Measurements from ENCODE around the gene MTX1.
A peak's percentile ranks its signal among the peaks of the same experiment; 100 is the strongest.
"Not testable (repeated sequence)": the region's sequence is repeated elsewhere in the genome, so short reads cannot be mapped to it uniquely, and the experiment has no call there.

The MTX1 gene

GRCh38 chr1:155186794-155187455 lies 21.6 kb upstream of the MTX1 start:
- Histone ChIP-seq H3K18ac (ENCODE audit: low read length) (no peak overlapping the region), H3K9me3 (ENCODE audit: insufficient read depth, low read depth, low read length) (no peaks in the 10 kb centered on the region), H3K27me3 (ENCODE audit: insufficient read depth, low read length) (no peaks in the 10 kb centered on the region), H3K4me3 (ENCODE audit: low read depth, low read length) (no peak overlapping the region), H2BK120ac (ENCODE audit: insufficient read depth, low read length, poor library complexity) (no peak overlapping the region), H2BK5ac (ENCODE audit: low read depth, low read length, poor library complexity) (no peak overlapping the region), H2AK5ac (ENCODE audit: low read length) (no peak overlapping the region), H3K4me1 (ENCODE audit: control insufficient read depth in 1 of 2, insufficient read depth in 2 of 2, low read length in 2 of 2) (peaks cover 0 to 4% of the 10 kb centered on the region in 2 experiments), H2AFZ (ENCODE audit: insufficient read depth, low read length, poor library complexity) (no peak overlapping the region), H3K4me2 (ENCODE audit: low read length) (no peak overlapping the region), H3K36me3 (ENCODE audit: control insufficient read depth in 1 of 2, insufficient read depth in 2 of 2, low read length in 2 of 2) (no peaks in the 10 kb centered on the region), H3K14ac (ENCODE audit: low read length) (no peak overlapping the region), H3K9ac (ENCODE audit: low read length) (no peak overlapping the region), H4K12ac (ENCODE audit: low read depth, low read length) (no peak overlapping the region), H3K23ac (ENCODE audit: low read length) (peak overlapping the region; percentile 75), H2BK12ac (ENCODE audit: low read length) (no peak overlapping the region), H4K8ac (ENCODE audit: low read depth, low read length) (no peak overlapping the region), H3K27ac (ENCODE audit: low read depth, low read length) (no peak overlapping the region), H3K79me1 (ENCODE audit: low read length) (no peaks in the 10 kb centered on the region), H3K79me2 (ENCODE audit: control insufficient read depth, insufficient read depth, low read length, poor library complexity) (no peaks in the 10 kb centered on the region), H3K4ac (ENCODE audit: low read depth, low read length) (no peak overlapping the region), H4K91ac (ENCODE audit: low read depth, low read length) (no peak overlapping the region)
- no peak for DNase-seq
- no CpG with 5 or more reads among the region's 14 CpGs for WGBS (ENCODE audit: extremely low coverage, insufficient coverage, insufficient read length)

GRCh38 chr1:155187456-155187891 lies 21.0 kb upstream of the MTX1 start:
- no peak overlapping the region for H3K27ac ChIP-seq (ENCODE audit: low read depth, low read length)
- peaks cover under 1% of the 10 kb centered on the region for H3K9me3 ChIP-seq (ENCODE audit: insufficient read depth, low read depth, low read length)
- no peak overlapping the region for H2BK120ac ChIP-seq (ENCODE audit: insufficient read depth, low read length, poor library complexity)
- H3K23ac ChIP-seq (ENCODE audit: low read length), result no peak overlapping the region
- no peaks in the 10 kb centered on the region for H3K79me1 ChIP-seq (ENCODE audit: low read length)
- no peak overlapping the region for H3K4ac ChIP-seq (ENCODE audit: low read depth, low read length)
- no peaks in the 10 kb centered on the region for H3K79me2 ChIP-seq (ENCODE audit: control insufficient read depth, insufficient read depth, low read length, poor library complexity)
- H4K91ac ChIP-seq (ENCODE audit: low read depth, low read length), result no peak overlapping the region
- H3K27me3 ChIP-seq (ENCODE audit: insufficient read depth, low read length), result no peaks in the 10 kb centered on the region
- H2BK12ac ChIP-seq (ENCODE audit: low read length), result no peak overlapping the region
- no peak overlapping the region for H3K9ac ChIP-seq (ENCODE audit: low read length)
- H4K12ac ChIP-seq (ENCODE audit: low read depth, low read length), result no peak overlapping the region
- no peaks in the 10 kb centered on the region for H3K36me3 ChIP-seq (ENCODE audit: control insufficient read depth in 1 of 2, insufficient read depth in 2 of 2, low read length in 2 of 2)
- peaks cover 0 to 4% of the 10 kb centered on the region in 2 experiments for H3K4me1 ChIP-seq (ENCODE audit: control insufficient read depth in 1 of 2, insufficient read depth in 2 of 2, low read length in 2 of 2)
- H4K8ac ChIP-seq (ENCODE audit: low read depth, low read length), result no peak overlapping the region
- no peak overlapping the region for H2AFZ ChIP-seq (ENCODE audit: insufficient read depth, low read length, poor library complexity)
- H2BK5ac ChIP-seq (ENCODE audit: low read depth, low read length, poor library complexity), result no peak overlapping the region
- WGBS (ENCODE audit: extremely low coverage, insufficient coverage, insufficient read length), result no CpG with 5 or more reads among the region's 16 CpGs
- no peak overlapping the region for H3K4me2 ChIP-seq (ENCODE audit: low read length)
- H3K14ac ChIP-seq (ENCODE audit: low read length), result no peak overlapping the region
- H3K4me3 ChIP-seq (ENCODE audit: low read depth, low read length), result no peak overlapping the region
- no peak overlapping the region for H3K18ac ChIP-seq (ENCODE audit: low read length)
- H2AK5ac ChIP-seq (ENCODE audit: low read length), result no peak overlapping the region
- no peak for DNase-seq

GRCh38 chr1:155188268-155188667 lies 20.2 kb upstream of the MTX1 start:
- no peak overlapping the region for H2AK5ac ChIP-seq (ENCODE audit: low read length)
- peaks cover under 1% of the 10 kb centered on the region for H3K79me2 ChIP-seq (ENCODE audit: control insufficient read depth, insufficient read depth, low read length, poor library complexity)
- no peak overlapping the region for H2BK5ac ChIP-seq (ENCODE audit: low read depth, low read length, poor library complexity)
- peaks cover 4% of the 10 kb centered on the region for H3K79me1 ChIP-seq (ENCODE audit: low read length)
- H4K91ac ChIP-seq (ENCODE audit: low read depth, low read length), result no peak overlapping the region
- no peak overlapping the region for H2AFZ ChIP-seq (ENCODE audit: insufficient read depth, low read length, poor library complexity)
- no peak overlapping the region for H3K23ac ChIP-seq (ENCODE audit: low read length)
- no peak overlapping the region for H3K4me2 ChIP-seq (ENCODE audit: low read length)
- no peak overlapping the region for H2BK12ac ChIP-seq (ENCODE audit: low read length)
- peaks cover 3 to 8% of the 10 kb centered on the region in 2 experiments for H3K4me1 ChIP-seq (ENCODE audit: control insufficient read depth in 1 of 2, insufficient read depth in 2 of 2, low read length in 2 of 2)
- H4K8ac ChIP-seq (ENCODE audit: low read depth, low read length), result no peak overlapping the region
- H3K9me3 ChIP-seq (ENCODE audit: insufficient read depth, low read depth, low read length), result peaks cover 2% of the 10 kb centered on the region
- no CpG with 5 or more reads among the region's 14 CpGs for WGBS (ENCODE audit: extremely low coverage, insufficient coverage, insufficient read length)
- no peak overlapping the region for H3K4me3 ChIP-seq (ENCODE audit: low read depth, low read length)
- no peak for DNase-seq
- H3K36me3 ChIP-seq (ENCODE audit: control insufficient read depth in 1 of 2, insufficient read depth in 2 of 2, low read length in 2 of 2), result no peaks in the 10 kb centered on the region
- no peak overlapping the region for H3K27ac ChIP-seq (ENCODE audit: low read depth, low read length)
- no peak overlapping the region for H3K18ac ChIP-seq (ENCODE audit: low read length)
- no peak overlapping the region for H2BK120ac ChIP-seq (ENCODE audit: insufficient read depth, low read length, poor library complexity)
- no peaks in the 10 kb centered on the region for H3K27me3 ChIP-seq (ENCODE audit: insufficient read depth, low read length)
- no peak overlapping the region for H3K14ac ChIP-seq (ENCODE audit: low read length)
- no peak overlapping the region for H3K9ac ChIP-seq (ENCODE audit: low read length)
- no peak overlapping the region for H3K4ac ChIP-seq (ENCODE audit: low read depth, low read length)
- H4K12ac ChIP-seq (ENCODE audit: low read depth, low read length), result no peak overlapping the region

GRCh38 chr1:155189926-155190325 lies 18.6 kb upstream of the MTX1 start:
- H4K8ac ChIP-seq (ENCODE audit: low read depth, low read length); H3K9ac ChIP-seq (ENCODE audit: low read length); H2AFZ ChIP-seq (ENCODE audit: insufficient read depth, low read length, poor library complexity); H3K23ac ChIP-seq (ENCODE audit: low read length); H3K27ac ChIP-seq (ENCODE audit: low read depth, low read length); H3K18ac ChIP-seq (ENCODE audit: low read length); H2AK5ac ChIP-seq (ENCODE audit: low read length); H3K27me3 ChIP-seq (ENCODE audit: insufficient read depth, low read length); H3K79me2 ChIP-seq (ENCODE audit: control insufficient read depth, insufficient read depth, low read length, poor library complexity); H3K4me3 ChIP-seq (ENCODE audit: low read depth, low read length); H3K14ac ChIP-seq (ENCODE audit: low read length); H3K9me3 ChIP-seq (ENCODE audit: insufficient read depth, low read depth, low read length); H4K12ac ChIP-seq (ENCODE audit: low read depth, low read length); H2BK120ac ChIP-seq (ENCODE audit: insufficient read depth, low read length, poor library complexity); H3K36me3 ChIP-seq (ENCODE audit: control insufficient read depth in 1 of 2, insufficient read depth in 2 of 2, low read length in 2 of 2); H4K91ac ChIP-seq (ENCODE audit: low read depth, low read length); H3K4me2 ChIP-seq (ENCODE audit: low read length); H2BK12ac ChIP-seq (ENCODE audit: low read length); H3K4ac ChIP-seq (ENCODE audit: low read depth, low read length); DNase-seq; H2BK5ac ChIP-seq (ENCODE audit: low read depth, low read length, poor library complexity): not testable (repeated sequence)
- H3K4me1 ChIP-seq (ENCODE audit: control insufficient read depth in 1 of 2, insufficient read depth in 2 of 2, low read length in 2 of 2), result peaks cover 7 to 14% of the 10 kb centered on the region in 2 experiments
- WGBS (ENCODE audit: extremely low coverage, insufficient coverage, insufficient read length), result no CpG with 5 or more reads among the region's 45 CpGs
- peaks cover 11% of the 10 kb centered on the region for H3K79me1 ChIP-seq (ENCODE audit: low read length)
